ENCODE measurements around the gene S100A2. TPM values are rescaled to one million over a fixed set of nuclear protein-coding genes. Genes with fewer than 3 reads are reported as not detected.

The S100A2 gene
- not detected in 2 replicates for polyA plus RNA-seq

DNA sequence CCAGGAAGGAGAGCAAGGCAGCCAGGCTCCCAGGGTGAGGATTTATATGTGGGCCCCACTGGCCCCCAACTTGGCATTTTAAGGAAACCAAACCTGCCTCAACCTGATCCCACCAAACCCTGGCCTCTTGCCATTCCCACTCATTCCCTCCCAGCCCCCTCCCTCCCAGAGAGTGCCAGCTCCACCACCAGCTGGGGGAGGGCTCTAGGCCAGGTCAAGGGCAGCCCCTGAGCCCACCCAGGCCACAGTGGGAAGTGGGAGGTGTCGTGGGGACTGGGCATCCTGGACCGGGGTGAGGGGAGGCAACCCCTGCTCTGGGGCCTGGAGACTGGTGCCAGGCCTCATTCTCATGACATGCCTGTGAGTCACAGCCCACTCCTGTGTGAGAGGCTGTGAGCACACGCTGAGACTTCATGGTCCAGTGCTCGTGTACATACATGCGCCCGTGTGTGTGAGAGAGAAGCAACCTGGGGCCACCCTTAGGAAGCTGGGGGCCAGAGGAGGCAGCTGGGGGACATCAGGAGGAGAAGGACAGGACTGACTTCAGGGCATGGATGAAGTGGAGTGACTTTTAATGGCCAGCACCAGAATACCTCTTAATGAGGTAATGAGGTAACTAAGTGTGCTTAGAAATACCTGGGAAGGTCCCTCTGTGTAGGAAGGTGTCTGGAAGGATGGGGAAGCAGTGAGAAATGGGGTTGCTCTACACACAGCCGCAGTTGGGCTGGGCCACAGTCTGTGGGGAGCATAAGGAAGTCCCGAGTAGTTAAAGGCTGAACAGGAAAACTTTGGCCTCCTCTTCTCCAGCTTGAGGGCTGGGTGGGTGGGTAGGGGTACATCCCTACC, at the start of gene S100A2:
S100A2 (minus strand) TSS at position 316 of the 846 bp plus-strand sequence. CDS start 1,967 bp downstream, outside the sequence.

DNA sequence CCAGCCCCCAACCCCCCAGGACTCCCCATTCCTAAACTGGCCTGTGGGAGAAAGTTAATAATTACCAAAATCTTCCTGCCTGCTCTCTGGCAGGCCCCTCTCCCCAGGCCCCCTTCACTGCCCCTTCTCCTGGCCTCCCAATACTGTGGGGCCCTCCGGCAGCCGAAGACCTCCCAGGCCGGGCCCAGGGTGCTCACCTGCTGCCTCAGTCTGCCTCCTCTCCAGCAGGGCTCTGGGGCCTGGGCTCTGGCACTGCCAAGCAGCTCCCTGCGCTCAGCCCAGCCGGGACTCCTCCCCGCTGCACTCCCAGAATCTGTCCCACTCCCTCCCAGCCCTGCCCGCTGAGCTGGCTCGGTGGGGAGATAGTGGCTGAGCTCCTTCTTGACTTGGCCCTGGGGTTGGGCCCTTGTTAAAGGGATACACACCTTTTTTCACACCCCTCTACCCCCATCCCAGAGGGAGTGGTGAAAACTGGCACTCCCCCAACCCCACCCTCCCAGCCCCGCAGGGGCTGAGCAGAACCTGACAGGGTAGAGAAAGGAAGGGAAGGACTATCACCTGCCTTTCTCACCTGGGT, 47.2 kb upstream of the S100A2 start, which contains the start of gene S100A16:
S100A16 (minus strand) TSS at position 383 of the 577 bp plus-strand sequence. CDS start 4,986 bp downstream, outside the sequence.

GRCh38 chr1:153548722-153549688, 16.6 kb downstream of the S100A2 start, which contains the start of gene S100A3:
TSS of gene S100A3 (minus strand) at chr1:153549258. CDS start at chr1:153548485, 773 bp downstream.

DNA sequence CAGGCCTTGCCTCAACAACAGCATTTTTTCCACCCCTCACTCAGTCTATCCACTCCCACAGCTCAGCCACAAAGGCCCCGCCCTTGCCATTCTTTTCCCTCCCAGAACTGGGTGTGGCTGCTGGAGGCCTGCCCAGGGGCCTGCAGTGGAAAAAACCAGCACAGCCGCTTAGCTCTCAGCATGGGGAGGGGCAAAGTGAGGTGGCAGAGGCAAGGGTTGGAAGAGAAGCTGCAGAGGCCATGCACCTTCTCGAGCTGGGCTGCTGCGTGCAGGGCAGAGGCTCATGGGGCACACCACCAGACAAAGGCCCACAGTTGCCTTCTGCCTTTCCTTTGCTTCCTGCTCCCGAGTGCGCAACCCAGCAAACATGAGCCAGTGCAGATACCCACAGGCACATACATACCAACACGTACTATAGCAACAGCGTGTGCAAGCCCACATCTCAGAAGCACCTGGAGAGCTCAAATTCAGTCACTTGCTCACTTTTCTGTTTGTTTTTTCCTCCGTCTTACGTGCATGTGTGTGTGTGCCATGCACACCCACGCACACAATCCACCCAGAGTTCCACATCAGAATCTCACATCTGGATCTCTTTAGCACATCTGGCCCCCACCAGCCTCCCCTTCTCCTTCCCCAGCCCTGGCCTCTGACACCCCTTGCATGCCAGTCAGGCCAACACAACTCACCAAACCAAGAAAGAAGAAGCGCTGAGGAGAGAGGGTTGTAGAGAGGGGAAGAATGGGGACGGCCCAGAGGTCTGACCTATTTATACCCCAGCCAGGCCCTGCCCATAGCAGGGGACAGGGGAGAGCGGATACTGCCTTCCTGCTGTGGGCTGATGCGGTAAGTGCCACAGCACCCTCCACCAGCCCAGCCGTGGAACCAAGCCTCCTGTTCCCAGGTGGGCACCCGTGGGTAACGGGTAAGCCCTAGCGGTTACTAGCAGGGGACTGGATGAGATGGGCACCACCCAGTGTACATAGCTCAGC, 20.3 kb downstream of the S100A2 start, which contains the start of gene S100A4:
S100A4 (minus strand) TSS at position 740 of the 989 bp plus-strand sequence. CDS start 1,012 bp downstream, outside the sequence.

GRCh38 chr1:153540394-153541361, 25.0 kb downstream of the S100A2 start, which contains the start of gene S100A5:
TSS of gene S100A5 (minus strand) at chr1:153540934. CDS start at chr1:153540191, 743 bp downstream.

DNA sequence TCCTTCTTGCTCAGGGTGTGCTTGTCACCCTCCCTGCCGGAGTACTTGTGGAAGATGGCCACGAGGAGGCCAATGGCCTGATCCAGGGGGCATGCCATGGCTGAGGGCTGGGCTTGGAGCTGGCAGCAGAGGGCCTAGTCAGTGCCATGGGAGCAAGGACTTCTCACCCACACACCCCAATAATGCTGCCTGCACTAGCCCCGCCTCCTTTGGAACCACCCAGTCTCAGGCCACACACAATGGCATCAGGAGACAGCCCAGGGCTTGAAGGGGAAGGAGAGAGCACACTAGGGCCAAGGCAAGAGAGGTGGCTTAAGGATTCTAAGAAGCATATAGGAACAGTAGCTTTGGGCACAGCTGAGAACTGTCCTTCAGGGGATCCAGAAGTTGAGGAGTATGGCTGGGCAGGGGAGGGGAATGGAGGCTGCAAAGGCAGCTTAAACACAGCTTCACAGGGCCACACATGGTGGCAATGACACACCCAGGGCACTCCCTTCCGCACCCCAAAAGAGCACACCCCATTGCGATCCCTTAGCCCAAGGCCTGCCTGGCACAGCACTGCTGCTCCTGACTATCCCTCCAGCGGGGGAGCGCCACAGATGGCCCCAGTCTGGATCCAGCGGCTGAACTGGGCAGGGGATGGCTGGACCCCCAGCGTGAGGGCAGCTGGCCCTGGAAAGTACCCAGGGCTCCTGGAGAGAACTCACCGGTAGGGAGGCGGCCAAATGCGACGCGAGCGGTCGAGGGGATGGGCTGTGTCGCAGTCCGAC, 30.2 kb downstream of the S100A2 start, which contains the start of gene S100A6:
S100A6 (minus strand) TSS at position 750 of the 770 bp plus-strand sequence; CDS start at position 98, 652 bp downstream.

Other genes with a start within 250 kb of the S100A2 start
- gene PGLYRP4, start 217.0 kb downstream of the S100A2 start, polyA plus RNA-seq, result not detected in 2 replicates
- not detected in 2 replicates for gene S100A9, start 208.0 kb downstream of the S100A2 start, polyA plus RNA-seq
- not detected in 2 replicates for gene S100A12, start 190.2 kb downstream of the S100A2 start, polyA plus RNA-seq
- not detected in 2 replicates for gene S100A8, start 174.8 kb downstream of the S100A2 start, polyA plus RNA-seq
- gene S100A7A, start 149.3 kb downstream of the S100A2 start, polyA plus RNA-seq, result not detected in 2 replicates
- gene S100A7, start 105.2 kb downstream of the S100A2 start, polyA plus RNA-seq, result not detected in 2 replicates
- gene S100A6, start 29.9 kb downstream of the S100A2 start, polyA plus RNA-seq, result 19.2 and 39.7 TPM in 2 replicates
- not detected in 2 replicates for gene S100A5, start 24.9 kb downstream of the S100A2 start, polyA plus RNA-seq
- 1.2 and 2.7 TPM in 2 replicates for gene S100A4, start 20.0 kb downstream of the S100A2 start, polyA plus RNA-seq
- gene S100A3, start 16.6 kb downstream of the S100A2 start, polyA plus RNA-seq, result not detected in 2 replicates
- 4.3 and 12.6 TPM in 2 replicates for gene S100A16, start 47.3 kb upstream of the S100A2 start, polyA plus RNA-seq
- gene S100A14, start 50.5 kb upstream of the S100A2 start, polyA plus RNA-seq, result not detected in 2 replicates
- gene S100A13, start 61.7 kb upstream of the S100A2 start, polyA plus RNA-seq, result 35.3 and 50.8 TPM in 2 replicates
- gene S100A1, start 62.6 kb upstream of the S100A2 start, polyA plus RNA-seq, result not detected in 2 replicates
- 26.9 and 28.4 TPM in 2 replicates for gene CHTOP, start 68.2 kb upstream of the S100A2 start, polyA plus RNA-seq
- gene SNAPIN, start 92.9 kb upstream of the S100A2 start, polyA plus RNA-seq, result 43.2 and 43.3 TPM in 2 replicates
- gene ILF2, start 105.1 kb upstream of the S100A2 start, polyA plus RNA-seq, result 91.4 and 99.4 TPM in 2 replicates
- 0.23 and 1.7 TPM in 2 replicates for gene NPR1, start 112.8 kb upstream of the S100A2 start, polyA plus RNA-seq
- 12.1 and 16.4 TPM in 2 replicates for gene INTS3, start 162.2 kb upstream of the S100A2 start, polyA plus RNA-seq
- gene SLC27A3, start 209.6 kb upstream of the S100A2 start, polyA plus RNA-seq, result 1.2 and 5.0 TPM in 2 replicates